Measurements from ENCODE around the gene CKS2.
"Not testable (repeated sequence)": the region's sequence is repeated elsewhere in the genome, so short reads cannot be mapped to it uniquely, and the experiment has no call there.

CKS2 gene

GRCh38 chr9:89291741-89292140, 19.3 kb upstream of the CKS2 start:
- Histone ChIP-seq H3K4me3 (ENCODE audit: low read length) (no peak overlapping the region), H3K9me3 (ENCODE audit: control insufficient read depth, low read length) (no peaks in the 10 kb centered on the region)

DNA sequence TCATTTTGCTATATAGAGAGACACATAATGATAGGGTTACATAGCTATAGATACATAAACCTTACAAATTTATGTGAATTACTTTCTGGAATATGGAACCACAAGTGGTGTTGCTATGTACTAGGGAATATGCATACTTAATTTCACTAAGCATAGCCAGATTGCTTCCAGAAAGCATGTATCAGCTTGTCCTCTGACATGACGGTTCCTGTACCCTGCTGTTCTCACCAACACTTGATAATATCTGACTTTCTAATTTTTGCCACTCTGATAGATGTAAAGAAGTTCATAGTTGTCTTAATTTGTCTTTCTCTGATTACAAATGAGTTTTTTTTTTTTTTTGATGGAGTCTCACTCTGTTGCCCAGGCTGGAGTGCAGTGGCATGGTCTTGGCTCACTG, 18.0 kb upstream of the CKS2 start:
- Histone ChIP-seq H3K9me3 (ENCODE audit: control insufficient read depth, low read length) (no peaks in the 10 kb centered on the region), H3K9ac (ENCODE audit: low read length) (no peak overlapping the region), H3K4me1 (ENCODE audit: control insufficient read depth, insufficient read depth, low read length) (no peaks in the 10 kb centered on the region), H3K27me3 (ENCODE audit: control insufficient read depth, insufficient read depth, low read length) (no peaks in the 10 kb centered on the region), H3K36me3 (ENCODE audit: control insufficient read depth, insufficient read depth, low read length) (no peaks in the 10 kb centered on the region), H3K4me3 (ENCODE audit: low read length) (no peak overlapping the region)

More at GRCh38 chr9:89291741-89292140, 19.3 kb upstream of the CKS2 start:
- Histone ChIP-seq H3K4me1 (ENCODE audit: control insufficient read depth, insufficient read depth, low read length) (no peaks in the 10 kb centered on the region), H3K9ac (ENCODE audit: low read length) (no peak overlapping the region), H3K36me3 (ENCODE audit: control insufficient read depth, insufficient read depth, low read length) (no peaks in the 10 kb centered on the region), H3K27me3 (ENCODE audit: control insufficient read depth, insufficient read depth, low read length) (no peaks in the 10 kb centered on the region)

- no peaks in the 10 kb centered on the region for H3K4me1 ChIP-seq (ENCODE audit: control insufficient read depth, insufficient read depth, low read length)
- no peaks in the 10 kb centered on the region for H3K27me3 ChIP-seq (ENCODE audit: control insufficient read depth, insufficient read depth, low read length)
- H3K9me3 ChIP-seq (ENCODE audit: control insufficient read depth, low read length) = no peaks in the 10 kb centered on the region
- no peak overlapping the region for H3K4me3 ChIP-seq (ENCODE audit: low read length)
- no peaks in the 10 kb centered on the region for H3K36me3 ChIP-seq (ENCODE audit: control insufficient read depth, insufficient read depth, low read length)
- no peak overlapping the region for H3K9ac ChIP-seq (ENCODE audit: low read length)
These were observed 15.6 kb upstream of the CKS2 start for GRCh38 chr9:89295400-89295799.

GRCh38 chr9:89301996-89302395, 9.0 kb upstream of the CKS2 start:
- not testable (repeated sequence) for H3K9me3 ChIP-seq (ENCODE audit: control insufficient read depth, low read length); H3K4me1 ChIP-seq (ENCODE audit: control insufficient read depth, insufficient read depth, low read length); H3K27me3 ChIP-seq (ENCODE audit: control insufficient read depth, insufficient read depth, low read length); H3K9ac ChIP-seq (ENCODE audit: low read length); H3K36me3 ChIP-seq (ENCODE audit: control insufficient read depth, insufficient read depth, low read length); H3K4me3 ChIP-seq (ENCODE audit: low read length)

DNA sequence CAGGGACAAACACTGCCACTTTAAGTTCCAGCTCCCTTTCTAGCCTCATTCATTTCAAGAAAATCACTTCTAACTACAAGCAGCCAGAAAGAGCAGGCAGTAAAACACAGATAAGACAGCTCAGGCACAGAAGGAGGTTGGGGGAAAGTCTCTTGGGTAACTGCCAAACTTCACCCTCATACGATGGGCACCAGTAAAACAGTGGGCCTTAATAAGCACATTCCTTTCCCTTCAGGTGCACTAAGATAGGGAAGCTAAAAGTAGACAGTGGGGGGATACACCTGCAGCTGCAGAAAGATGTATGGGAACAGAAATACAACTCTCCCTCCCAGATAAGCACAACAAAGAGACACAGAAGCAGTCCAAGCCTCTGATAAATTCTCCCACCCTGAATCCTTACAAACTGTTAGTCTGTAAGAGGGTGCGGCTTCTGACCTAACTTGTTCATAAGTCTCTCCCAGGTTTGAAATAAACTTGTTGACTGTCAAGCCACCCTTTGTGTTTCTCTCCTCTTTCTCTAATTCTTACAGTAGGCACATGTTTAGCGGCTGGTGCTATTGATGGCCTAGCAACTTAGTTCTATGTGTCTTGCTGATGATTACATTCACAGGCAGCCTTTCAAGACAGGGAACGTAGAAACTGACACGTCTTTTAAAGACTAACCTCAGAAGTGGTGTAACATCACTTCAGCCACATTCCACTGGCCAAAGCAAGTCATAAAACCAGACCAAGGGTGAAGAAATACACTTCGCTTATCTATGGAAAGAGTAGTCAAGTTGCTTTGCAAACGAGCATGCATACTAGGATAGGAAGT, 6.8 kb upstream of the CKS2 start:
- Histone ChIP-seq H3K4me1 (ENCODE audit: control insufficient read depth, insufficient read depth, low read length) (peaks cover under 1% of the 10 kb centered on the region), H3K9ac (ENCODE audit: low read length) (no peak overlapping the region), H3K9me3 (ENCODE audit: control insufficient read depth, low read length) (no peaks in the 10 kb centered on the region), H3K36me3 (ENCODE audit: control insufficient read depth, insufficient read depth, low read length) (no peaks in the 10 kb centered on the region), H3K4me3 (ENCODE audit: low read length) (no peak overlapping the region), H3K27me3 (ENCODE audit: control insufficient read depth, insufficient read depth, low read length) (no peaks in the 10 kb centered on the region)

- H3K9ac ChIP-seq (ENCODE audit: low read length) = no peak overlapping the region
- H3K4me1 ChIP-seq (ENCODE audit: control insufficient read depth, insufficient read depth, low read length) = peaks cover 6% of the 10 kb centered on the region
- no peaks in the 10 kb centered on the region for H3K27me3 ChIP-seq (ENCODE audit: control insufficient read depth, insufficient read depth, low read length)
- no peaks in the 10 kb centered on the region for H3K9me3 ChIP-seq (ENCODE audit: control insufficient read depth, low read length)
- no peaks in the 10 kb centered on the region for H3K36me3 ChIP-seq (ENCODE audit: control insufficient read depth, insufficient read depth, low read length)
- H3K4me3 ChIP-seq (ENCODE audit: low read length) = no peak overlapping the region
These were observed 6.2 kb upstream of the CKS2 start for GRCh38 chr9:89304834-89305188.

GRCh38 chr9:89305868-89306267, 5.1 kb upstream of the CKS2 start:
- Histone ChIP-seq H3K4me1 (ENCODE audit: control insufficient read depth, insufficient read depth, low read length) (peaks cover 6% of the 10 kb centered on the region), H3K36me3 (ENCODE audit: control insufficient read depth, insufficient read depth, low read length) (no peaks in the 10 kb centered on the region), H3K4me3 (ENCODE audit: low read length) (no peak overlapping the region), H3K9me3 (ENCODE audit: control insufficient read depth, low read length) (no peaks in the 10 kb centered on the region), H3K9ac (ENCODE audit: low read length) (no peak overlapping the region), H3K27me3 (ENCODE audit: control insufficient read depth, insufficient read depth, low read length) (no peaks in the 10 kb centered on the region)

DNA sequence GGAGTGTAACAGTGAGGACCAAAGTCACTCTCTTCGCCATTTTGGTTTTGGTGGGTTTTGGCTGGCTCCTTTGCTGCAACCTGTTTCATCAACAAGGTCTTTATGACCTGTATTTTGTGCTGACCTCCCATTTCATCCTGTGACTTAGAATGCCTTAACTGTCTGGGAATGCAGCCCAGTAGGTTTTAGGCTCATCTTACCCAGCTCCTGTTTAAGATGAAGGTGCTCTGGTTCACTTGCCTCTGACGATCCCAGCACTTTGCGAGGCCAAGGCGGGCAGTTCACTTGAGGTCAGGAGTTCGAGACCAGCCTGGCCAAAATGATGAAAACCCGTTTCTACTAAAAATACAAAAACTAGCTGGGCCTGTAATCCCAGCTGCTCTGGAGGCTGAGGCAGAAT, 1.8 kb upstream of the CKS2 start:
- H3K36me3 ChIP-seq (ENCODE audit: control insufficient read depth, insufficient read depth, low read length) = no peaks in the 10 kb centered on the region
- H3K9ac ChIP-seq (ENCODE audit: low read length) = peak overlapping the region; percentile 99
- no peaks in the 10 kb centered on the region for H3K9me3 ChIP-seq (ENCODE audit: control insufficient read depth, low read length)
- H3K27me3 ChIP-seq (ENCODE audit: control insufficient read depth, insufficient read depth, low read length) = no peaks in the 10 kb centered on the region
- H3K4me3 ChIP-seq (ENCODE audit: low read length) = no peak overlapping the region
- peaks cover 6% of the 10 kb centered on the region for H3K4me1 ChIP-seq (ENCODE audit: control insufficient read depth, insufficient read depth, low read length)

- H3K9ac ChIP-seq (ENCODE audit: low read length) = peak overlapping the region; percentile 99
- no peaks in the 10 kb centered on the region for H3K36me3 ChIP-seq (ENCODE audit: control insufficient read depth, insufficient read depth, low read length)
- no peaks in the 10 kb centered on the region for H3K27me3 ChIP-seq (ENCODE audit: control insufficient read depth, insufficient read depth, low read length)
- H3K4me1 ChIP-seq (ENCODE audit: control insufficient read depth, insufficient read depth, low read length) = peaks cover 6% of the 10 kb centered on the region
- H3K4me3 ChIP-seq (ENCODE audit: low read length) = peak overlapping the region; percentile 90
- no peaks in the 10 kb centered on the region for H3K9me3 ChIP-seq (ENCODE audit: control insufficient read depth, low read length)
These were observed 1.2 kb upstream of the CKS2 start for GRCh38 chr9:89309608-89310474.

- Histone ChIP-seq H3K36me3 (ENCODE audit: control insufficient read depth, insufficient read depth, low read length) (no peaks in the 10 kb centered on the region), H3K9ac (ENCODE audit: low read length) (peak overlapping the region; percentile 63), H3K4me3 (ENCODE audit: low read length) (peak overlapping the region; percentile 45), H3K9me3 (ENCODE audit: control insufficient read depth, low read length) (no peaks in the 10 kb centered on the region), H3K4me1 (ENCODE audit: control insufficient read depth, insufficient read depth, low read length) (peaks cover 6% of the 10 kb centered on the region), H3K27me3 (ENCODE audit: control insufficient read depth, insufficient read depth, low read length) (no peaks in the 10 kb centered on the region)
These were observed 589 bp downstream of the CKS2 start for GRCh38 chr9:89311346-89312221.

- no peaks in the 10 kb centered on the region for H3K27me3 ChIP-seq (ENCODE audit: control insufficient read depth, insufficient read depth, low read length)
- H3K9ac ChIP-seq (ENCODE audit: low read length) = peak overlapping the region; percentile 63
- no peaks in the 10 kb centered on the region for H3K9me3 ChIP-seq (ENCODE audit: control insufficient read depth, low read length)
- H3K4me3 ChIP-seq (ENCODE audit: low read length) = peak overlapping the region; percentile 45
- peaks cover 6% of the 10 kb centered on the region for H3K4me1 ChIP-seq (ENCODE audit: control insufficient read depth, insufficient read depth, low read length)
- H3K36me3 ChIP-seq (ENCODE audit: control insufficient read depth, insufficient read depth, low read length) = no peaks in the 10 kb centered on the region
These were observed 1.2 kb downstream of the CKS2 start for GRCh38 chr9:89312222-89312571.

- H3K9me3 ChIP-seq (ENCODE audit: control insufficient read depth, low read length) = no peaks in the 10 kb centered on the region
- H3K27me3 ChIP-seq (ENCODE audit: control insufficient read depth, insufficient read depth, low read length) = no peaks in the 10 kb centered on the region
- H3K36me3 ChIP-seq (ENCODE audit: control insufficient read depth, insufficient read depth, low read length) = no peaks in the 10 kb centered on the region
- H3K4me1 ChIP-seq (ENCODE audit: control insufficient read depth, insufficient read depth, low read length) = peaks cover 6% of the 10 kb centered on the region
- no peak overlapping the region for H3K4me3 ChIP-seq (ENCODE audit: low read length)
- H3K9ac ChIP-seq (ENCODE audit: low read length) = no peak overlapping the region
These were observed 2.8 kb downstream of the CKS2 start for GRCh38 chr9:89313842-89314241.
